Effector CD4-positive, alpha-beta T cell (primary cell): ENCODE measurements around the gene RAMP2.
"Not testable (repeated sequence)": the region's sequence is repeated elsewhere in the genome, so short reads cannot be mapped to it uniquely, and the experiment has no call there.

ENCODE experiments used
- DNase-seq: peaks from one replicate; pipeline ENCODE4 v3.0.0-alpha.2; 2020

The RAMP2 gene

DNA sequence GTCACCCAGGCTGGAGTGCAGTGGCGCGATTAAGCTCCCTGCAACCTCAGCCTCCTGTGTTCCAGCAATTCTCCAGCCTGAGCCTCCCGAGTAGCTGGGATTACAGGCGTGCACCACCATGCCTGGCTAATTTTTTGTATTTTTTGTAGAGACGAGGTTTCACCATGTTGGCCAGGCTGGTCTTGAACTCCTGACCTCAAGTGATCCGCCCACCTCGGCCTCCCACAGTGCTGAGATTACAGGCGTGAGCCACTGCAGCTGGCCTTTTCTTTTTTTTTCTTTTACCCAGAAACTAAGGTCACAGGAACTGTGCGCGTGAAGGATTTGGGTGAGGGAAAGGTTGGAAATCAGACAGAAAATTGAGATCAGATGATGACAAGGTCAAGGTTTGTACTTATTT is 8.9 kb downstream of the RAMP2 start:
- DNase-seq: not testable (repeated sequence)

DNA sequence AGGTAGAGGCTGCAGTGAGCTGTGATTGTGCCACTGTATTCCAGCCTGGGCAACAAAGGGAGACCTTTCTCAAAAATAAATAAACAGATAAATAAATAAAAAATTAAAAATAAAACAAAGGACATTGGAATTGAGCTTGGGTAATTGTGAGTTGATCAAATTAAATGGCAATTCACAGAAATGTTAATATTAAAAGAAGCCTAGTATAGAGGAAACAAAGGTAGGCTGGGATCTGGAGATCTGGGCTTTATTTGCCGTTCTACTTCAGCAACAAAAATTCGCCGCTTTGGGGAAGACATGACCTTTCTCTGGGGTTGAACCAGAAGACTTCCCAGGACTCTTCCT is 11.9 kb downstream of the RAMP2 start:
- no peak for DNase-seq

DNA sequence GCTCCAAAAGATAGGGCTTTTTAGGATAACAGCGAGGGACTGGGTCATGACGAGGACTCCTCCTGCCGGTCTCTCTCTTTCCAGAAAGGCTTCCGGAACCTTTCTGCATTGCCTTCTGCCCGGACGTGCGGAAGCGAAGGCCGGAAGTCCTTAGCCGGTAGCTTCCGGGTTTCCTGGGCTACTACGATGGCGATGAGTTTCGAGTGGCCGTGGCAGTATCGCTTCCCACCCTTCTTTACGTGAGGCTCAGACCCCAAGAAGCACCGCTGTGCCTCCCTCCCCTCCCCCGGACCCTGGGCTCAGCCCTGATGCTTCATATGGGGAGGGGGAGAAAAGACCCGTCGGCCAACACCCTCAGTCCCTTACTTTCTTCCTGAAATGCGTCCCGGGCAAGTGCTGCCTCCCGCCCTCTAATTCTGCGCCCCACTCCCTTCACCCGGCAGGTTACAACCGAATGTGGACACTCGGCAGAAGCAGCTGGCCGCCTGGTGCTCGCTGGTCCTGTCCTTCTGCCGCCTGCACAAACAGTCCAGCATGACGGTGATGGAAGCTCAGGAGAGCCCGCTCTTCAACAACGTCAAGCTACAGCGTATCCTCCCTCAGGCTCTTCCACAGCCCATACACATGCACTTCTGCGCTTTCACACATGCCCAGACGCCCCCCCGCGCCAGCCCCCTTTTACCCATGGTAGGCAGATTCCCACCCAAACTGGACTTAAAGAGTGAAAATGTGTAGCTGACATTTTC is 12.4 kb downstream of the RAMP2 start, which contains the start of gene VPS25:
VPS25 (plus strand) TSS at position 160 of the 746 bp plus-strand sequence; CDS start at position 187, 27 bp downstream.
- DNase-seq: peak; percentile 61

DNA sequence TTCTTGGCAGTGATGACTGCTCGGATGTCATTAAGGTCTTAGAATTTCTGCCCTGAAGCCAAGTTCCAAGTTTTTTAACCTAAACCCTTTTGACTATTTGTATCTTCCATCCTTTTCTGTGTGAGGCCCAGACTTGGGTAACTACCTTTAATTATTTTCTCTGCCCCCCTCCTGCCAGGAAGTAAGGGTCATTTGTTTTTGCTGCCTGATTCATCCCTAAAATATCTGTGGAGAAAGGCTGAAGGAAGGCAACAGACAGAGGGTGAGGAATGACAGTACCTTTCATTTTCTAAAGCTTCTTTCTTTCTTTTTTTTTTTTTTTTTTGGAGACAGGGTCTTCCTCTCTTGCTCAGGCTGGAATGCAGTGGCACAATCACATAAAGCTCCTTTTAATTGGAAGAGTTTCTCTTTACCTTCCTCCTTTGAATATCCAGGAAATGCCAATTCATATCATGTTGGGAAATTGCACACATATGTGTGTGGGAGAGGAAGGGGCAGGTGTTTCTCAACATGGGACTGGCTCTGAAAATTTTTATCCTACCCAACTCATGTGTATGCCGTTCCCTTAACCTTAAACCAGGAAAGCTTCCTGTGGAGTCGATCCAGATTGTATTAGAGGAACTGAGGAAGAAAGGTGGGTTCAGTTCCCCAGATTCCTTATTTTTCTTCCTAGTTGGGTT is 13.2 kb downstream of the RAMP2 start:
- DNase-seq: no peak

DNA sequence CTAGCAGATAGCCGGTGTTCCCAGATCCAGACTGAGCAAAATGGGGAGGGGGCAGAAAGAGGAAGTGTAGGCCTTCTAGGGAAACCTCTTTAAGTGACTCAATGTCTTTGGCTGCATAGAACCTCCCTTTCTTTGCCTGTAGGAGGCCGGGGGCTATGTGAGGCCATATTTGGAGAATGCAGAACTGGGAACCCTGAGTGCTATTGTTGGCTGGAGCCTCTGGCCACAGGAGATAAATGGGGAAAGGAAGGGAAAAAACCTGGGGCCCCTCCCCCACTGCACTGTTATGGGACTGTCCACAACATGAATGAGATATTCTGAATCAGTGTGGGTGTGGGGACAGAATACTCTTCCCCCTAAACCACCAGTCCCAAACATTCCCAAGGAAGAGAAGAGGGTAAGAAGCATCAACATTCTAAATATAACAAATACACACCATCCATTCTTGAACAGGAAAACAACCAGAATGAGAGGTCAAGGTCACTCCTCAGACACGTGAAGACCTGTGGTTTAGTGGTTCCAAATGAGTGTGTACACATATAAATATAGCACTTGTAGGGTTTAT is 14.6 kb downstream of the RAMP2 start:
- no peak for DNase-seq

DNA sequence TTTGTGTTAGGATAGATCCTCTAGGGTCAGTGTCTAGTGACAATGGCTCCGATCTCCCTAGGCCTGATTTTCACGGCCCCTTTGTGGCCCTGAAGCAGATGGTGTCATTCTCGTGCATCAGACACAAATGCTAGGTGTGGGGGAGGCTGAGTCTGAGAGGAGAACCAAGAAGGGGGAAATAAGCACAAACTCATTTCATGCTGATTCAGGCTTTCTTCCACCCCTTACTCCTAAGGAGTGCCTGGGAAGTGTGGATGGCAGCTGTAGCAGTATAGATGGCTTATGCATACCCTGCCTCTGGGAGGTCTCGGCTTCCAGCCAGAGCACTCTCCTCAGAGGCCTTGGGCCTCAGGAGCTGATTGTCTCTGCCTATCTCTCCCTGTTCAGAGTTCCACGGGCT is 17.5 kb downstream of the RAMP2 start:
- no peak for DNase-seq

DNA sequence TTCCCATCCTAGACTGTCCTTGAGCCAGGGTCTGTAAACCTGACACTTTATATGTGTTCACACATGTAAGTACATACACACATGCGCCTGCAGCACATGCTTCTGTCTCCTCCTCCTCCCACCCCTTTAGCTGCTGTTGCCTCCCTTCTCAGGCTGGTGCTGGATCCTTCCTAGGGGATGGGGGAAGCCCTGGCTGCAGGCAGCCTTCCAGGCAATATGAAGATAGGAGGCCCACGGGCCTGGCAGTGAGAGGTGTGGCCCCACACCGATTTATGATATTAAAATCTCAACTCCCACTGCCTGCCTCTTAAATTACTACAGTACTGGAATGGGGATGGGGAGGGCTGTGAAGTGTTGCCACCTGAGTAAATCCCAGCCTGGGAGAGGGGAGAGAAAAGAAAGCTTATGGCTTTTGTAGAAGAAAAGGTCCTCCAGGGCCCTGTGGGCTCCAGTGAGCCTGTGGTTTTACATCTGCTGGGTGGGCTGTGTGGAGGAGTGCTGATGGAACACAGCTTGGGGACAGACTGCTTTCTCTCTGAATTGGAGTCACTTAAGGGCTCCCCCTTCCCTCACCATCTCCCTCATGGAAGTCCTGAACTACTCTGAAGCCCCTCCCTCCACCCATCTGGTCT is 18.4 kb downstream of the RAMP2 start:
- no peak for DNase-seq

DNA sequence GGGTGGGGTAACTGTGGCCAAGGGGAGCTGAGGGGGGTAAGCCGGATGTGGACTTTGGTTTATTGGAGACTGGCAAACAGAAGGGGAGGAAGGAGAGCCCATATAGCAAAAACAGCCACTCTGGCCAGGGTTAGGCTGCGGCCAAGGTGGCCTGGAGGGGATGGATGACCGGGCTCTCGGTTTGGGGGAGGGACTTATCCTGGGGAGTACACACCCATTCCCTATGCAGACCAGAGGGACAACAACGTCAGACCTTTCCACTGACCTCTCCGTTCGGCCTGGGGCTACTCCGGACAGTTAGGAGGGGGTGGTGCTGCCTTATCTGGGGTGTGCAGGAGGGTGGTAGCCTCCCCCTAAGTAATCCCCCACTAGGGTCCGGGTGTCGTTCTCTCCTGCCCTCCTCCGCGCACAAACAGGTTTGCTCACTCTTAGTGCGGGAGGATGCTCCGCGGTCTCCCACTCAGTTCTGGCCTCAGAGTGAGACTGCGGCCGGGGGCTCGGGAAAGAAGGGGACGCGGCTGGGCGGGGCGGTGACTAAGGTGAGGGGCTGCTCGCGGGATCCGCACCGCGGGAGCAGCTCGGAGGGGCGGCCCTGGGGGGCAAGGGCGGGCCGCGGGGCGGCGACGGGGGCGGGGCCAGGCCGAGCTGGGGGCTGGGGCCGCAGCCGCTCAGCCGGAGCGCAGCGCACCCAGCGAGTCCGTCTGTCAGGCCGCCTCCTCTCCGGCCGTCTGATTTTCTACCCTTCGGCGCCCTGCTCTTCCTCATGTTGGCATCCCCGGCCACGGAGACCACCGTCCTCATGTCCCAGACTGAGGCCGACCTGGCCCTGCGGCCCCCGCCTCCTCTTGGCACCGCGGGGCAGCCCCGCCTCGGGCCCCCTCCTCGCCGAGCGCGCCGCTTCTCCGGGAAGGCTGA is 19.2 kb downstream of the RAMP2 start, which contains the start of gene WNK4:
WNK4 (plus strand) TSS at position 675 of the 915 bp plus-strand sequence; CDS start at position 764, 89 bp downstream.
- no peak for DNase-seq

DNA sequence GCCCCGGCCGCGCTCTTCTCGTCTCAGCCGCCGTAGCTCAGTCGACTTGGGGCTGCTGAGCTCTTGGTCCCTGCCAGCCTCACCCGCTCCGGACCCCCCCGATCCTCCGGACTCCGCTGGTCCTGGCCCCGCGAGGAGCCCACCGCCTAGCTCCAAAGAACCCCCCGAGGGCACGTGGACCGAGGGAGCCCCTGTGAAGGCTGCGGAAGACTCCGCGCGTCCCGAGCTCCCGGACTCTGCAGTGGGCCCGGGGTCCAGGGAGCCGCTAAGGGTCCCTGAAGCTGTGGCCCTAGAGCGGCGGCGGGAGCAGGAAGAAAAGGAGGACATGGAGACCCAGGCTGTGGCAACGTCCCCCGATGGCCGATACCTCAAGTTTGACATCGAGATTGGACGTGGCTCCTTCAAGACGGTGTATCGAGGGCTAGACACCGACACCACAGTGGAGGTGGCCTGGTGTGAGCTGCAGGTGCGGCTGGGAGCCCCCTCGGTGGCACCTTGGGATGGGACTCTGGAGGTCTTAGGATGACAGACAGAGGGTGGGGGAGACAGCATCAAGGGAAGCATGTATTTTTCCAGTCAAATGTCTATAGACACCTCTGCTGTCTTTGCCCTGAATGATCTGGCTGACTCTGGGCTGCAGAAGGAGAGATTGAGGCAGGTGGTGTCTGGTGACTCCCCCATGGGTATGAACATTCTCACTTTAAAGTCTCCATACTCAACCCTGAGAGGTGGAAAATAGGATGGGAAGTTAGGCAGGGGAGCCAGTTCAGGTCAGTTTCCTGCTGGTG is 20.0 kb downstream of the RAMP2 start:
- no peak for DNase-seq

DNA sequence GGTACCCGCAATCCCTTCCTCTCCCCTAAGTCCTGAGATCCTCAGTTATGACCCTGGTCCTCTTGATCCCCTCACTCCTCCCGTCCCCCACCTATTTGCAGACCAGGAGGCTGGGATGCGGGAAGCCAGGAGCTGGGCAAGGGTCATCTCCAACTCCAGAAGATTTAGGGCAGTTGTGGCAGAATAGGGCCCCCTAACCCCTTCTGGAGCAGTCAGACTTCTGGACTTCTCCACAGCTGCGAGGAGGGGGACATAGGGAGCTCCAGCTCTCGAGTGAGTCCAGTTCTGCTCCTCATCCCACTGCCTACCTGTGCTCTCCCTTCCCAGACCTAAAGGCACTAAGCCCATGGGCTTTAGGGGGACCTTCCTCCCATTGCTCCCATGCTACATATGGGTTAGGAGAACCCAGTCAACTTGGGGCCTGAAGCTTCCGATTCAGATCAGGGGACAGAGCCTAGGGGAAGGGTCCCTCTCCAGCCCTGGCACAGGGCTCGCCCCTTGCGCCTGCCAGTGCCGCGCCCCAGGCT is 20.7 kb downstream of the RAMP2 start:
- no peak for DNase-seq

DNA sequence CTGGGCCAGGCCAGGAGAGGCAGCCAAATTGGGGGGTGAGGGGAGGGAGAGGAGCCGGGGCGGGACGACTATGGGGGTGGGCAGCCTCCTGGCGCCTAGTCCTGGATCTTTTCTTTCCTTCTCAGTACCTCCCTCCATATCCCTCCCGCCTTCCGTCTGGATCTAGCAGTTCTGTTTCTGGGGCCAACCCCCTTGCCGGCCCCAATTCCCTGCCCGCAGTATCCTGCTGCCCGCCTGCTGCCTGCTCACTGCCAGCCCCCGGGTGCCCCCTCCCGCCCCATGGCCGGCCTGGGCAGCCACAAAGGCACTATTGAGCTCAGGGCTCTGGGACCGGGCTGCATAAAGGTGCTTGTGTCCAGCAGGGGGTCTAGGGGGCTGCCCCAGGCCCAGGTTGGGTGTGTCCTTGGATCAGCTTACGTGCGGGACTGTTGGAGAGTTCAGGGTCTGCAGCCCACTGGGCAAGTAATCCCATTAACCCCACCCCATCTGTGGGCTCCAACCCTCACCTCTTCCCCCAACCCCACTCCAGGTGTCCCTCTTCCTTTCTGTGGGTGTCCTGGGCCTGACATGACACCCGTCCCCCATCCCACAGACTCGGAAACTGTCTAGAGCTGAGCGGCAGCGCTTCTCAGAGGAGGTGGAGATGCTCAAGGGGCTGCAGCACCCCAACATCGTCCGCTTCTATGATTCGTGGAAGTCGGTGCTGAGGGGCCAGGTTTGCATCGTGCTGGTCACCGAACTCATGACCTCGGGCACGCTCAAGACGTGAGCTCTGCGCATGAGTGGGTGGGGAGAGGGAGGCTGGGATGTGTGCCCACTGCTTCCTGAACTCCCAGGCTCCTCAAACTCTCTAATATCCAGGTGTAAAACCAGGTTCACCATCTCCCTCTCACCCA is 21.4 kb downstream of the RAMP2 start:
- DNase-seq: no peak

DNA sequence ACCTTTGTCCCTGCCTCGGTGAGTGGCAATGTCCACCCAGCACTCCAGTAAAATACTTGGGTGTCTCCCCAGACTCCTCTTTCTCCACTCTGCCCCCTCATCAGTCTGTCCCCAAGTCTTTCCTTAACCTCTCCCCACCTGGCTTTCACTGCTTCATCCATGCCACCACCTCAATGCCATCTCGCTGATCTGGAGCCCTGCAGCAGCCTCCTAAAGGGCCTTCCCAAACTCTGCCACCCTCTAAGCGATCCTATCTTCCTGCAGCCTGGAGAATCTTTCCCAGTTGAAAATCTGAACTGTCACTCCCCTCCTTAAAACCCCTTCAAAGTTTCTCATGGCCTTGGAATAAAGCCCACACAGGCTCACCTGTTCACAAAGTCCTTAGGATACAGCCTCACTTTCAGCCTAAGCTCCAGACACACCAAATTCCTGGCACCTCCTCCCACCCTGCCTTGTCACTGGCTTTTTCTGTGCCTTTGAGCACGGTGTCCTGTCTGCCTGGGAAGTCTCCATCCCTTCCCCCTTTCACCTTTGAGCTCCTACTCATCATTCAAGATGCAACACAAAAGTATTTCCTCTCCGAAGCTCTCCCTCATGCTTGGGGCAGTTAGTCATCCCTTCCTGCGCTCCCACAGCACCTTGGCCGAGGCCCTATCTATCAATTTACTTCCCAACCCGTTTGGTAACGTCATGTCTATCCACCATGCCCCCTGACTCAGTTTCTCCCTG is 22.2 kb downstream of the RAMP2 start:
- no peak for DNase-seq

DNA sequence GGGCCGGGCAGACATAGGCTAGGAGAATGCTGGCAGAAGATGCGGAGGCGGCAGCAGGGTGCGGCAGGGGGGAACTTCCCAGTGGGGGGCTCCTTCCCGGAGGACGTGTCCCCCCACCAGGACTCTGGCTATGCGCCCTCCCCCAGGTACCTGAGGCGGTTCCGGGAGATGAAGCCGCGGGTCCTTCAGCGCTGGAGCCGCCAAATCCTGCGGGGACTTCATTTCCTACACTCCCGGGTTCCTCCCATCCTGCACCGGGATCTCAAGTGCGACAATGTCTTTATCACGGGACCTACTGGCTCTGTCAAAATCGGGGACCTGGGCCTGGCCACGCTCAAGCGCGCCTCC is 22.7 kb downstream of the RAMP2 start:
- no peak for DNase-seq

DNA sequence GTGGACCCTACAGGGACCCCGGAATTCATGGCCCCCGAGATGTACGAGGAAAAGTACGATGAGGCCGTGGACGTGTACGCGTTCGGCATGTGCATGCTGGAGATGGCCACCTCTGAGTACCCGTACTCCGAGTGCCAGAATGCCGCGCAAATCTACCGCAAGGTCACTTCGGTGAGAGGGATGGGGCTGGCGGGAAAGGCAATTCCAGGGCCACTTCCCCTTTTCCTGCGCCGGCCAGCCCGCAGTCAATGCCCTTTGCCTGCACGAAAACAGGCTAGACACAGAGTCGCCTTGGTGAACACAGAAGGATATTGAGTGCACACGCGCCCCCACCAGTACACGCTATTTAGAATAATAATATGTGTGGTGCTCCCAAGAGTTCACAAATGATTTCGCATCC is 23.4 kb downstream of the RAMP2 start:
- DNase-seq: no peak

DNA sequence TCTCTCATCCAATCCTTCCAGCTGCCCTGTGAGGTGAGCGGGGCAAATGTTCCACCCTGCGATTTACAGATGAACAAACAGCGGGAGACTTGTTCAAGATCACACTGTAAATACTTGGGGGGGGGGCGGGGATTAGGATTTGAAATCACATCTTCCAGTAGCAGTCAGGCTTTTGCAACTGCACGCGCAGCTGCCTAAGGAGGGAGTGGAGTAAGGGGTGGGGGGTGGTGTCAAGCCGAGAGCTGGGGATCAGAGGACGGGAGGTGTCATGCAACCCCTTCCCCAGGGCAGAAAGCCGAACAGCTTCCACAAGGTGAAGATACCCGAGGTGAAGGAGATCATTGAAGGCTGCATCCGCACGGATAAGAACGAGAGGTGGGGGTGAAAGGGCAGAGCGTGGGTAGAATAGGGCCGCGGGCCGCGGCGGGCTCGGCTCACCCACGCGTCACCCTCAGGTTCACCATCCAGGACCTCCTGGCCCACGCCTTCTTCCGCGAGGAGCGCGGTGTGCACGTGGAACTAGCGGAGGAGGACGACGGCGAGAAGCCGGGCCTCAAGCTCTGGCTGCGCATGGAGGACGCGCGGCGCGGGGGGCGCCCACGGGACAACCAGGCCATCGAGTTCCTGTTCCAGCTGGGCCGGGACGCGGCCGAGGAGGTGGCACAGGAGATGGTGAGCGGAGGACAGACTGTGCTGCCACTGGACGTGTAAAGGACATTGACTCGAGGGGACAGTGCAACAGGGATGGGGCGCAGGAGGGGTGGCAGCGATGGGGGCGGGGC is 24.0 kb downstream of the RAMP2 start:
- no peak for DNase-seq

DNA sequence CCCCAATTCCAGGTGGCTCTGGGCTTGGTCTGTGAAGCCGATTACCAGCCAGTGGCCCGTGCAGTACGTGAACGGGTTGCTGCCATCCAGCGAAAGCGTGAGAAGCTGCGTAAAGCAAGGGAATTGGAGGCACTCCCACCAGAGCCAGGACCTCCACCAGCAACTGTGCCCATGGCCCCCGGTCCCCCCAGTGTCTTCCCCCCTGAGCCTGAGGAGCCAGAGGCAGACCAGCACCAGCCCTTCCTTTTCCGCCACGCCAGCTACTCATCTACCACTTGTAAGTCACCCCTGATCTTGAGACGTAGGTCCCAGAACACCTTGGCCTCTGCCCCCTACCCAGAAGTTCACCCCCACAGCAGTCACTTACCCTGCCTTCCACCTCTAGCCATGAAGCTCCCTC is 26.2 kb downstream of the RAMP2 start:
- no peak for DNase-seq

DNA sequence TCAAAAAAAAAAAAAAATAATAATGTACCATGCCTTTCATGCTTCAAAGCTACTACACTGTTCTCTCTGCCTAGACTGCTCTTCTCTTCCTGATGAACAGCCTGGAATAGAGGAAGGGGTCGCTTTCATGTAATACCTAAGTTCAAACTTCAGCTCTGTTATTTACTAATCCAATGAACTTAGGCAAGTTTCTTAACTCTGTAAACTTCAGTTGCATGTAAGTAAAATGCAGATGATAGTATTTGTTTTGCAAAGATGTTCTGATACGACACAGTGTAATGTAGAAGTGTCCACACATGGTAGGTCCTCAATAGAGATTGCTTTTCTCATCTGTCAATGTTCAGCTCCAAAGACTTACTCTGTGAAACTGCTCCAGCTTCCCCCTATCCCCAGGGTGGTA is 30.9 kb downstream of the RAMP2 start:
- no peak for DNase-seq

DNA sequence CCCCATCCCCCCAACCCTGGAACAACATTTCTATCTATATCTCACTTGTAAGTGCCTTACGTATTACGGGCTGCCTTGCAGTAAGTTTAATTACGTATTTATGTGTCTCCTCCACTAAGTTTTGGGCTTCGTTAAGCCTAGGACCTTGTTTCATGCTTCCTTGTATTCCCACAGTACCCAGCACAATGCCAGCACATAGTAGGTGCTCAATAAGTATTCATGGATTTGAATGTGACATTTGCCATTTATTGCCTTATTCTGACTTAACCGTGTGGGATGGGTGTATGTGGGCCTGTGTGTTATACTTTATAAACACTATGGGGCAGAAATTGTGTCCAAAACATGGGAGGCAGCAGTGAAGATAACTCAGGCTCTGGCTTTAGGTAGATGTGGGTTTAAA is 31.5 kb downstream of the RAMP2 start:
- DNase-seq: no peak

DNA sequence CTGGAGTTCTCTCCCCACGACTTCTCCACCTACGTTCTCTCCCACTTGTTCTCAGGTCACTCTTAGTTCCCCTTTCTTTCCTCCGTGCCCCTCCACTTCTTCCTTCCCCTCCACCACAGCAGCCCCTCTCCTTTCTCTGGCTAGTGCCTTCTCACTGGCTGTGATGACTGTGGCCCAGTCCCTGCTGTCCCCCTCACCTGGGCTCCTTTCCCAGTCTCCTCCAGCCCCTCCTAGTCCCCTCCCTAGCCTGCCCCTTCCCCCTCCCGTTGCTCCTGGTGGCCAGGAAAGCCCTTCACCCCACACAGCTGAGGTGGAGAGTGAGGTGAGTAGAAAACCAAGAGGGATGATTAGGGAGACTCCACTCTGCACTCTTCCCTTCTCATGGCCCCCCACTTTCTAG is 34.0 kb downstream of the RAMP2 start:
- no peak for DNase-seq
